Brain pericyte (primary cell): ENCODE results near the gene RAP1A.
A peak's percentile ranks its signal among the peaks of the same experiment; 100 is the strongest.
"Not testable (repeated sequence)": the region's sequence is repeated elsewhere in the genome, so short reads cannot be mapped to it uniquely, and the experiment has no call there.

Source experiments
- DNase-seq: peaks from one replicate; pipeline ENCODE4 v3.0.0-alpha.2; 2012; ENCODE audit warnings: low read depth, low spot score

RAP1A gene

GRCh38 chr1:111665497-111665896 is 45.9 kb downstream of the RAP1A start:
- DNase-seq: no peak

GRCh38 chr1:111666828-111667227 is 47.2 kb downstream of the RAP1A start:
- no peak for DNase-seq

- no peak for DNase-seq
These were observed 49.7 kb downstream of the RAP1A start for GRCh38 chr1:111669268-111669667.

DNA sequence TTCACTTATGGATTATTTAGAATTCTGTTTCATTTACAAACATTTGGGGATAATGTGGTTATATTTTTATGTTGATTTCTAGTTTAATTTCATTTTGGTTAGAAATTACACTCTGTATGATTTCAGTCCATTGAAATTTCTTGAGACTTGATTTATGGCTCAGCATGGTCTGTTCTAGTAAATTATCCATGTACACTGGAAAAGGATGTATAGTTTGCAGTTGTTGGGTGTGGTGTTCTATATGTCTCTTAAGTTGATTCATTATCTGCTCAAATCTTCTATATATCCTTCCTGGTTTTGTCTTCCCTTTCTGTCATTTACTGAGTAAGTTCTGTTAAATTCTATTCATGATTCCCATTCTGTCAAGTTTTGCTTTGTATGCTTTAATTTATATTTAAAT is 52.3 kb downstream of the RAP1A start:
- no peak for DNase-seq

DNA sequence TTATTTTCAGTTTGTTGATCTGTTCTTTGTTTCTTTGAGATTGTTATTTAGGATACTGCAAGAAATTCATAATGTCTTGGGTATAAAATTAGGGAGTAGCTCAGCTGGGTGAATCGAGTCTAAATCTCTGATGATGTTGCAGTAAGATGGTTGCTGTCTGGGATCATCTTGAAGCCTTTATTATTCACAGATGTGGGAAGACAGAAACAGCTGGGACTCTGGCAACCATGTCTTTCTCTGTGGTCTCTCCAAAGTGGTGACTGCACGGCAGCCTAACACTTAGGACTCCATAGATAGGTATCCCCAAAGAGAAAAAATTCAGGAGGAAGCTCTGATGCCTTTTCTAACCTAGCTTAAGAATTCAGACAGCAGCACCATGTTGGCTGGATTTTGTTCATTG is 52.7 kb downstream of the RAP1A start:
- no peak for DNase-seq

- no peak for DNase-seq
These were observed 58.0 kb downstream of the RAP1A start for GRCh38 chr1:111677604-111678003.

GRCh38 chr1:111679541-111679940 is 60.0 kb downstream of the RAP1A start:
- peak; percentile 52 for DNase-seq

DNA sequence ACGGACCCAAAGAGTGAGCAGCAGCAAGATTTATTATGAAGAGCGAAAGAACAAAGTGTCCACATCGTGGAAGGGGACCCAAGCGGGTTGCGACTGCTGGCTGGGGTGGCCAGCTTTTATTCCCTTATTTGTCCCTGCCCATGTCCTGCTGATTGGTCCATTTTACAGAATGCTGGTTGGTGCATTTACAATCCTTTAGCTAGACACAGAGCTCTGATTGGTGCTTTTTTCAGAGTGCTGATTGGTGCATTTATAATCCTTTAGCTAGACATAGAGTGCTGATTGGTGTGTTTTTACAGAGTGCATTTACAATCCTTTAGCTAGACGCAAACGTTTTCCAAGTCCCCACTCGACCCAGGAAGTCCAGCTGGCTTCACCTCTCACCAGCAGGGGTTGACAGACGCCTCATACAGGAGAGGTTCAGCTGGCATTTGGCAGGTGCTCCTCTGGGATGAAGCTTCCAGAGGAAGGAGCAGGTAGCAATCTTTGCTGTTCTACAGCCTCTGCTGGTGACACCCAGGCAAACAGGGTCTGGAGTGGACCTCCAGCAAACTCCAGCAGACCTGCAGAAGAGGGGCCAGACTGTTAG is 60.7 kb downstream of the RAP1A start:
- not testable (repeated sequence) for DNase-seq

GRCh38 chr1:111685293-111686153 is 65.9 kb downstream of the RAP1A start:
- not testable (repeated sequence) for DNase-seq

GRCh38 chr1:111690306-111690617 is 70.7 kb downstream of the RAP1A start:
- peak; percentile 64 for DNase-seq

GRCh38 chr1:111691886-111692285 is 72.3 kb downstream of the RAP1A start:
- DNase-seq: no peak

GRCh38 chr1:111695801-111696200 is 76.2 kb downstream of the RAP1A start:
- DNase-seq: no peak

GRCh38 chr1:111696330-111696729 is 76.7 kb downstream of the RAP1A start:
- DNase-seq: no peak

GRCh38 chr1:111699268-111699667 is 79.7 kb downstream of the RAP1A start:
- no peak for DNase-seq

DNA sequence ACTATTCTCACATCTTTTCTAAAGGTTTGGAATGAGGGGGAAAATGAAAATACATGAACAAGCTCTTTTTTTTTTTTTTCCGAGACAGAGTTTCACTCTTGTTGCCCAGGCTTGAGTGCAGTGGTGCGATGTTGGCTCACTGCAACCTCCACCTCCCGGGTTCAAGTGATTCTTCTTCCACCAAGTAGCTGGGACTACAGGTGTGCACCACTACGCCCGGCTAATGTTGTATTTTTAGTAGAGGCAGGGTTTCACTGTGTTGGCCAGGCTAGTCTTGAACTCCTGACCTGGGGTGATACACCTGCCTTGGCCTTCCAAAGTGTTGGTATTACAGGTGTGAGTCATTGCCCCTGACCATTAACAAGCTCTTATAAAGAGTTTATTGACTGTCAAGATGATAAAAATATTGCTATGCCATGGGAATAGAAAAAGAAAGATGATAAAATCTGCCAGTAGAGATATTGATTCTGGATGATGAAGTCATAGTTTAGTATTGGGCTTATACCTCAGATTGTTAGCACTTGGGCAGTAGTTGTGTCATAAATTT is 83.0 kb downstream of the RAP1A start:
- DNase-seq: no peak

DNA sequence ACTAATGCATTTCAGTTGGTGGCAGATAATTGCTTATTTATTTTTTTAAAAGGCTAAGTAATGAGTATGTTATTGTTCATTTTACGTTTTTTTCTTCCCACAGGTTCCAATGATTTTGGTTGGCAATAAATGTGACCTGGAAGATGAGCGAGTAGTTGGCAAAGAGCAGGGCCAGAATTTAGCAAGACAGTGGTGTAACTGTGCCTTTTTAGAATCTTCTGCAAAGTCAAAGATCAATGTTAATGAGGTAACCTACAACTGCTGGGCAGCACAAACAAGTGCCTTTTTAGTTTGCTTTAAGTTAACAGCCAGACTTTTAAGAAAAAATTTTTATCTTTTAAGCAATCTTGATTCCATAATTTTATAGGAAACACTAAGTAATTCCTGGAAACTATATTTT is 84.7 kb downstream of the RAP1A start:
- no peak for DNase-seq

GRCh38 chr1:111704776-111705175 is 85.2 kb downstream of the RAP1A start:
- DNase-seq: no peak

DNA sequence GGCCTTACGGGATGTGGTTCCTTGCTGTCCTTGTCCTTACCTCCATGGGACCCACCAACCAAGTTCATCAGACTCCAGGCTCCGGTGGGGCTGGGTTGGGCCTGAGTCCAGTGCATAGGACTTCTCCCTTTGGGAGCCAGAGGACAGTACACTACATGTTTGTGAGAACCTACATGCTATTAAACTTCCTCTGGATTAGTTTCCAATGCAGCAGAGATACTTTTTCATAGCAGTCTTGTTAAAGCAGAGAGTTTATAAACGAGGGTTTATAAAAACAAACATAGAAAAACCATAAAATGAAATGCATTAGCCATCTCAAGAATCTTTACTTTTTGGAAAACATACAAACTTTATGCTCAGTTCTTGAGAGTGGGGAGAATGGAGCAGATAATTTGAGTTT is 86.3 kb downstream of the RAP1A start:
- DNase-seq: no peak

DNA sequence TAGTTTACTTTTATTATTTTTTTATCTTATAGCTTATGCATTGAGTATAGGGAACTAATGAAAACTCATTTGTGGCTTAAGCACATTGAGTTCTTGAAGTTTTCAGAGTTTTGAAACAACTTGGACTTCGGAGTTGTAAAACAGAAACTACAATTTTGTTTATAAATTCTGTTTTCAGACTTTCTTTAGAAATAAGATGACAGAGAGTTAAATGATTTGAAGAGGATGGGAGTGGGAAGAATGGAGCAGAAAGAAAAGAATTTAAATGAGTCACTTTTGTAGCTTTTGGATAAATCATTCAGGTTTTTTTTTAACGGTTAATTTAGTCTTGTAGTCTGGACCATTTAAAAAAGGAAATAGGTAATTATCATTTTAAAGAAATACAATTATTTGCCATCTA is 87.3 kb downstream of the RAP1A start:
- no peak for DNase-seq

- DNase-seq: no peak
These were observed 88.3 kb downstream of the RAP1A start for GRCh38 chr1:111707906-111708305.

- no peak for DNase-seq
These were observed 90.4 kb downstream of the RAP1A start for GRCh38 chr1:111709986-111710385.

GRCh38 chr1:111716333-111716732 is 96.7 kb downstream of the RAP1A start:
- no peak for DNase-seq

DNA sequence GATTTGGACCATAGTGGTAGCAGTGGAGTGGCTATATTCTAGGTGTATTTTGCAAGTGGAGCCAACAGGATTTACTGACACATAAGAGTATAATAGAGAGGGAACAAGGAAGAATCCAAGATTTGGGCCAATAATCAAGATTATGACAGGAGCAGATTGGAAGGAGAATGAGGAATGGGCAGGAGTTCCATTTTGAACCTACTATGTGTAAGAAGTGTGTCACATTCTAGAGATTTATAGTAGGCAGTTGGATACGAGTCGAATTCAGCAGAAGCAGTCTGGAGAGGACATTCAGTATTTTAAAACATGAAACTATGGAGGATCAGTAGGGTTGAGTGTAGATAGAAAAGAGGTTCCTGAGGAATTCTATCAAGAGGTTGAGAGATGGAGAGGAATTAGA is 97.9 kb downstream of the RAP1A start:
- no peak for DNase-seq
